Activated CD8-positive, alpha-beta T cell treated with anti-CD3 and anti-CD28 coated beads for 36 hours (primary cell): Measurements from ENCODE around the gene VSTM5. TPM values are rescaled to one million over a fixed set of nuclear protein-coding genes. Genes with fewer than 3 reads are reported as not detected.
"Not testable (repeated sequence)": the region's sequence is repeated elsewhere in the genome, so short reads cannot be mapped to it uniquely, and the experiment has no call there.

Experiments used
- ATAC-seq: fragments of 200-7000 bp; cut with Tn5 transposase; one replicate; pipeline ENCODE4 v1.10.0; 2021; ENCODE audit warnings: mild to moderate bottlenecking, moderate library complexity
- CTCF ChIA-PET: fragments of 350-600 bp; sonication (Branson Sonifier 250); formaldehyde crosslinking; loops from one replicate; lab custom pipeline; 2021; ENCODE audit warnings: antibody characterized with exemption; lab: Charles Lee
- POLR2A ChIA-PET: fragments of 350-600 bp; sonication (Branson Sonifier 250); formaldehyde crosslinking; loops from one replicate; lab custom pipeline; 2021; ENCODE audit warnings: antibody characterized with exemption; lab: Charles Lee
- DNase-seq: peaks from one replicate; pipeline ENCODE4 v3.0.0-alpha.2; 2020
- H3K27ac Mint-ChIP-seq: one replicate; pipeline ENCODE4 v1.8.0; 2021; ENCODE audit warnings: mild to moderate bottlenecking, mixed read lengths
- H3K27me3 Mint-ChIP-seq: one replicate; pipeline ENCODE4 v1.8.0; 2021; ENCODE audit warnings: mixed read lengths
- H3K36me3 Mint-ChIP-seq: one replicate; pipeline ENCODE4 v1.8.0; 2021; ENCODE audit warnings: low read depth, mixed read lengths
- H3K4me1 Mint-ChIP-seq: one replicate; pipeline ENCODE4 v1.8.0; 2021; ENCODE audit warnings: low read depth, mixed read lengths
- H3K4me3 Mint-ChIP-seq: one replicate; pipeline ENCODE4 v1.8.0; 2021; ENCODE audit warnings: mild to moderate bottlenecking, moderate library complexity, mixed read lengths
- H3K9me3 Mint-ChIP-seq: one replicate; pipeline ENCODE4 v1.8.0; 2021; ENCODE audit warnings: mixed read lengths
- CTCF ChIP-seq: fragments of 200-600 bp; IDR thresholded peaks from one replicate; pipeline ENCODE4 v1.8.0; 2022; ENCODE audit warnings: antibody characterized with exemption, mild to moderate bottlenecking
- intact Hi-C: fragments of 100-400 bp; cut with micrococcal nuclease; formaldehyde crosslinking; loops from one replicate; pipeline ENCODE4 v1.10.0; 2022
- total RNA-seq, 2 experiments: library from RNA; stranded (reverse); gene quantifications; one replicate each; pipeline ENCODE4 v1.2.3, GENCODE V29; 2021

VSTM5 gene
- total RNA-seq, 2 experiments from 2014 or later: not detected

- DNase-seq: no peak
- peaks cover 3% of the 10 kb centered on the region for H3K27me3 Mint-ChIP-seq
- H3K4me1 Mint-ChIP-seq: no peaks in the 10 kb centered on the region
- ChIA-PET CTCF (no interaction called here), POLR2A (no interaction called here)
- ATAC-seq: no peak
- H3K4me3 Mint-ChIP-seq: no peak overlapping the region
- no peaks in the 10 kb centered on the region for H3K9me3 Mint-ChIP-seq
- H3K27ac Mint-ChIP-seq: no peak overlapping the region
- intact Hi-C loops: no loop called here
- no peak for TF ChIP-seq CTCF
- no peaks in the 10 kb centered on the region for H3K36me3 Mint-ChIP-seq
Measured at GRCh38 chr11:93875637-93876036, 25.2 kb upstream of the VSTM5 start.

- DNase-seq (no peak), ATAC-seq (no peak)
- Mint-ChIP-seq H3K27ac (no peak overlapping the region), H3K27me3 (peaks cover 3% of the 10 kb centered on the region), H3K4me1 (no peaks in the 10 kb centered on the region), H3K36me3 (no peaks in the 10 kb centered on the region), H3K9me3 (peaks cover 2% of the 10 kb centered on the region), H3K4me3 (no peak overlapping the region)
- intact Hi-C loops: no loop called here
- POLR2A ChIA-PET: no interaction called here
- CTCF ChIA-PET: no interaction called here
- no peak for TF ChIP-seq CTCF
Measured at GRCh38 chr11:93871526-93871925, 21.1 kb upstream of the VSTM5 start.

GRCh38 chr11:93870616-93871015, 20.2 kb upstream of the VSTM5 start:
- CTCF ChIA-PET: interaction anchor here (1.2 kb wide), 1 partner anchor 52 kb away, joined by 4 read pairs; no protein-coding TSS in a partner anchor
- Mint-ChIP-seq H3K9me3 (peaks cover 2% of the 10 kb centered on the region), H3K27me3 (peaks cover 3% of the 10 kb centered on the region), H3K4me3 (no peak overlapping the region), H3K27ac (no peak overlapping the region), H3K36me3 (no peaks in the 10 kb centered on the region), H3K4me1 (no peaks in the 10 kb centered on the region)
- TF ChIP-seq CTCF: no peak
- intact Hi-C loops: no loop called here
- no peak for DNase-seq
- POLR2A ChIA-PET: no interaction called here
- no peak for ATAC-seq

GRCh38 chr11:93869830-93870229, 19.4 kb upstream of the VSTM5 start:
- DNase-seq (no peak), ATAC-seq (no peak)
- Mint-ChIP-seq H3K27ac (no peak overlapping the region), H3K27me3 (peaks cover 3% of the 10 kb centered on the region), H3K36me3 (no peaks in the 10 kb centered on the region), H3K4me1 (no peaks in the 10 kb centered on the region), H3K9me3 (peaks cover 2% of the 10 kb centered on the region), H3K4me3 (no peak overlapping the region)
- no peak for TF ChIP-seq CTCF
- intact Hi-C loops: no loop called here
- CTCF ChIA-PET: interaction anchor here (1.2 kb wide), 1 partner anchor 52 kb away, joined by 4 read pairs; no protein-coding TSS in a partner anchor
- POLR2A ChIA-PET: no interaction called here

GRCh38 chr11:93868404-93868803, 18.0 kb upstream of the VSTM5 start:
- ATAC-seq, H3K27ac Mint-ChIP-seq, POLR2A ChIA-PET, DNase-seq, H3K4me3 Mint-ChIP-seq, H3K36me3 Mint-ChIP-seq, H3K27me3 Mint-ChIP-seq, intact Hi-C loops, H3K9me3 Mint-ChIP-seq, H3K4me1 Mint-ChIP-seq, CTCF ChIA-PET: not testable (repeated sequence)
- peak; percentile 35 for TF ChIP-seq CTCF
